HUES64 (cell line): ENCODE measurements around the gene DPF3.

ENCODE experiments used
- H3K27ac ChIP-seq: 2 replicates; pipeline ENCODE4 v1.7.0; 2013; ENCODE audit warnings: low read depth, low read length, inconsistent platforms
- H3K27me3 ChIP-seq: 2 replicates; pipeline ENCODE4 v1.6.1; 2013; ENCODE audit warnings: mild to moderate bottlenecking, low read length; ENCODE audit not compliant: insufficient read depth
- H3K36me3 ChIP-seq: 2 replicates; pipeline ENCODE4 v1.6.1; 2013; ENCODE audit warnings: mild to moderate bottlenecking, low read length; ENCODE audit not compliant: insufficient read depth
- H3K4me1 ChIP-seq: 2 replicates; pipeline ENCODE4 v1.6.1; 2013; ENCODE audit warnings: mild to moderate bottlenecking, low read length, moderate library complexity; ENCODE audit not compliant: insufficient read depth
- H3K4me3 ChIP-seq: 2 replicates; pipeline ENCODE4 v1.5.1; 2013; ENCODE audit warnings: mild to moderate bottlenecking, low read length, moderate library complexity
- H3K9ac ChIP-seq: 2 replicates; pipeline ENCODE4 v1.6.1; 2013; ENCODE audit warnings: mild to moderate bottlenecking, low read depth, low read length
- H3K9me3 ChIP-seq: 2 replicates; pipeline ENCODE4 v1.6.1; 2013; ENCODE audit warnings: low read depth, low read length; ENCODE audit not compliant: insufficient read depth
- WGBS: fragments of 150-250, 120-280 bp; methylation state at CpG from one replicate; pipeline ENCODE4 v1.1.7; 2013; ENCODE audit warnings: missing lambda C conversion rate; 5-methylcytosine and 5-hydroxymethylcytosine counted together

Gene DPF3

GRCh38 chr14:72738161-72738611, 155.7 kb downstream of the DPF3 start:
- Histone ChIP-seq H3K27me3 (no peaks in the 10 kb centered on the region), H3K4me3 (no peak overlapping the region), H3K9me3 (no peaks in the 10 kb centered on the region), H3K4me1 (peaks cover 8% of the 10 kb centered on the region), H3K9ac (no peak overlapping the region), H3K36me3 (no peaks in the 10 kb centered on the region), H3K27ac (no peak overlapping the region)
- WGBS = 96% methylated on average over 6 of the region's 6 CpGs

- Histone ChIP-seq H3K27me3 (no peaks in the 10 kb centered on the region), H3K4me3 (no peak overlapping the region), H3K4me1 (peaks cover 6% of the 10 kb centered on the region), H3K9ac (no peak overlapping the region), H3K9me3 (no peaks in the 10 kb centered on the region), H3K27ac (no peak overlapping the region), H3K36me3 (no peaks in the 10 kb centered on the region)
- WGBS = 90% methylated on average over 5 of the region's 6 CpGs
These were observed 156.3 kb downstream of the DPF3 start for GRCh38 chr14:72737560-72737943.

GRCh38 chr14:72736786-72737559, 156.9 kb downstream of the DPF3 start:
- 92% methylated on average over 14 of the region's 14 CpGs for WGBS
- H3K36me3 ChIP-seq = no peaks in the 10 kb centered on the region
- H3K27ac ChIP-seq = no peak overlapping the region
- no peak overlapping the region for H3K4me3 ChIP-seq
- H3K27me3 ChIP-seq = no peaks in the 10 kb centered on the region
- H3K9ac ChIP-seq = no peak overlapping the region
- no peaks in the 10 kb centered on the region for H3K9me3 ChIP-seq
- H3K4me1 ChIP-seq = peaks cover under 1% of the 10 kb centered on the region

GRCh38 chr14:72736308-72736707, 157.6 kb downstream of the DPF3 start:
- H3K9me3 ChIP-seq = no peaks in the 10 kb centered on the region
- 92% methylated on average over 3 of the region's 3 CpGs for whole genome bisulfite sequencing
- H3K4me1 ChIP-seq = no peaks in the 10 kb centered on the region
- no peak overlapping the region for H3K4me3 ChIP-seq
- H3K36me3 ChIP-seq = no peaks in the 10 kb centered on the region
- H3K27ac ChIP-seq = no peak overlapping the region
- H3K9ac ChIP-seq = no peak overlapping the region
- no peaks in the 10 kb centered on the region for H3K27me3 ChIP-seq

GRCh38 chr14:72732022-72732780, 161.7 kb downstream of the DPF3 start:
- Histone ChIP-seq H3K36me3 (no peaks in the 10 kb centered on the region), H3K4me3 (no peak overlapping the region), H3K27me3 (no peaks in the 10 kb centered on the region), H3K9me3 (no peaks in the 10 kb centered on the region), H3K9ac (no peak overlapping the region), H3K27ac (no peak overlapping the region), H3K4me1 (no peaks in the 10 kb centered on the region)
- WGBS = 92% methylated on average over 16 of the region's 16 CpGs

GRCh38 chr14:72731252-72732020, 162.5 kb downstream of the DPF3 start:
- H3K4me3 ChIP-seq = no peak overlapping the region
- 91% methylated on average over 18 of the region's 18 CpGs for WGBS

GRCh38 chr14:72730468-72730867, 163.4 kb downstream of the DPF3 start:
- Histone ChIP-seq H3K36me3 (no peaks in the 10 kb centered on the region), H3K9ac (no peak overlapping the region), H3K9me3 (no peaks in the 10 kb centered on the region), H3K4me3 (no peak overlapping the region), H3K27ac (no peak overlapping the region), H3K4me1 (no peaks in the 10 kb centered on the region), H3K27me3 (no peaks in the 10 kb centered on the region)
- 98% methylated on average over 4 of the region's 4 CpGs for WGBS

More at GRCh38 chr14:72731252-72732020, 162.5 kb downstream of the DPF3 start:
- Histone ChIP-seq H3K9ac (no peak overlapping the region), H3K9me3 (no peaks in the 10 kb centered on the region), H3K36me3 (no peaks in the 10 kb centered on the region), H3K4me1 (no peaks in the 10 kb centered on the region), H3K27me3 (no peaks in the 10 kb centered on the region), H3K27ac (no peak overlapping the region)

- H3K27me3 ChIP-seq = no peaks in the 10 kb centered on the region
- no peak overlapping the region for H3K4me3 ChIP-seq
- H3K36me3 ChIP-seq = no peaks in the 10 kb centered on the region
- H3K27ac ChIP-seq = no peak overlapping the region
- H3K9ac ChIP-seq = no peak overlapping the region
- H3K4me1 ChIP-seq = no peaks in the 10 kb centered on the region
- WGBS = 82% methylated on average over 8 of the region's 9 CpGs
- no peaks in the 10 kb centered on the region for H3K9me3 ChIP-seq
These were observed 167.5 kb downstream of the DPF3 start for GRCh38 chr14:72726444-72726843.

GRCh38 chr14:72723858-72724530, 169.9 kb downstream of the DPF3 start:
- Histone ChIP-seq H3K36me3 (no peaks in the 10 kb centered on the region), H3K27ac (no peak overlapping the region), H3K9ac (no peak overlapping the region), H3K9me3 (no peaks in the 10 kb centered on the region), H3K27me3 (no peaks in the 10 kb centered on the region), H3K4me3 (no peak overlapping the region), H3K4me1 (no peaks in the 10 kb centered on the region)
- 79% methylated on average over 6 of the region's 6 CpGs for WGBS

GRCh38 chr14:72722201-72722785, 171.6 kb downstream of the DPF3 start:
- 94% methylated on average over 11 of the region's 11 CpGs for WGBS
- no peak overlapping the region for H3K27ac ChIP-seq
- H3K36me3 ChIP-seq = no peaks in the 10 kb centered on the region
- H3K4me1 ChIP-seq = no peaks in the 10 kb centered on the region
- no peak overlapping the region for H3K9ac ChIP-seq
- H3K9me3 ChIP-seq = no peaks in the 10 kb centered on the region
- H3K27me3 ChIP-seq = no peaks in the 10 kb centered on the region
- no peak overlapping the region for H3K4me3 ChIP-seq
